Activated B cell treated with CpG ODN at 0.5 μM for 24 hours (primary cell): Measurements from ENCODE around the gene ZDHHC1. TPM values are rescaled to one million over a fixed set of nuclear protein-coding genes. Genes with fewer than 3 reads are reported as not detected.

Experiments
- ATAC-seq: fragments of 200-7000 bp; cut with Tn5 transposase; one replicate; pipeline ENCODE4 v1.10.0; 2021; ENCODE audit warnings: low read depth, mild to moderate bottlenecking, moderate library complexity
- CTCF ChIA-PET: fragments of 350-600 bp; sonication (Branson Sonifier 250); formaldehyde crosslinking; loops from one replicate; lab custom pipeline; 2021; ENCODE audit warnings: antibody characterized with exemption; lab: Charles Lee
- POLR2A ChIA-PET: fragments of 350-600 bp; sonication (Branson Sonifier 250); formaldehyde crosslinking; loops from one replicate; lab custom pipeline; 2021; ENCODE audit warnings: antibody characterized with exemption; lab: Charles Lee
- DNase-seq: peaks from one replicate; pipeline ENCODE4 v3.0.0; 2022
- H3K27ac Mint-ChIP-seq: one replicate; pipeline ENCODE4 v1.8.0; 2020; ENCODE audit warnings: mixed read lengths
- H3K27me3 Mint-ChIP-seq: one replicate; pipeline ENCODE4 v1.8.0; 2021; ENCODE audit warnings: mixed read lengths
- H3K36me3 Mint-ChIP-seq: one replicate; pipeline ENCODE4 v1.8.0; 2021; ENCODE audit warnings: low read depth, mixed read lengths
- H3K4me1 Mint-ChIP-seq: one replicate; pipeline ENCODE4 v1.8.0; 2021; ENCODE audit warnings: mixed read lengths
- H3K4me3 Mint-ChIP-seq: one replicate; pipeline ENCODE4 v1.8.0; 2020; ENCODE audit warnings: mild to moderate bottlenecking, mixed read lengths
- H3K9me3 Mint-ChIP-seq: one replicate; pipeline ENCODE4 v1.8.0; 2020; ENCODE audit warnings: mixed read lengths
- intact Hi-C: fragments of 100-400 bp; cut with micrococcal nuclease; formaldehyde crosslinking; loops from one replicate; pipeline ENCODE4 v1.15.1; 2024
- total RNA-seq: library from RNA; stranded (reverse); gene quantifications from 2 replicates; pipeline ENCODE4 v1.2.3, GENCODE V29; 2022
- TF ChIP-seq, protein P1 (sequence below): fragments of 200-600 bp; IDR thresholded peaks from one replicate; pipeline ENCODE4 v1.8.0; 2022; ENCODE audit warnings: antibody characterized with exemption, mild to moderate bottlenecking

ZDHHC1 gene
- total RNA-seq, 1 donor from 2014 or later, result 3.8 TPM

DNA sequence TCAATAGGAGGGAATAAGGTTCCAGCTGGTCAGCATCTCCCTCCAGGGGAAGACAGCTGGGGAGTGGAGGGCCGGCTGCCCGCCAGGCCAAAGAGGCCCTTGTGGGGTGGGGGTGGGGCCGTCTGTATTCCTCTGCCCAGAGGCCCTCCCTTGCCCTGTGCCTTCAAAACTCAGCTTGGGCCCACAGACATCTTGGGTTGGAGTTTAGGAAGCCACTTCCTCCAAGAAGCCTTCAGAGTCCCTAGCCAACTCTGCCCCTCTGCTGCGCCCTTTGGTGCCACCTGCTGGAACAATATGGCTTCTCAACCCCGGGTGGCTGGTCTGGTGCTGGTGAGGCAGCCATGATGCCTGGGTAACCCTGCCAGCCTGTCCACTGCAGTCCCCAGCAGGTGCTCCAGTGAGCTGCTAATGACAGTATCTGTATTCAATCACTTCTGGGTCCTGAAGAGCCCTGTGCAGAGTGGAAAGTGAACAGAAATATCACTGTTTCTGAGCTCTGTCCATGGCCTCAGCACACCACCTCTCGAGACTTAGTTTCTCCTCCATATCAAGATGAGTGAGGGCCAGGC is 31.3 kb upstream of the ZDHHC1 start:
- ChIA-PET POLR2A (no interaction called here), CTCF (interaction anchor here (0.6 to 3.5 kb wide), 7 partner anchors 13 to 469 kb away, joined by 3 to 28 read pairs (median 3); no protein-coding TSS in a partner anchor)
- DNase-seq (peak; percentile 46), ATAC-seq (peak; percentile 82)
- Mint-ChIP-seq H3K4me3 (no peak overlapping the region), H3K9me3 (no peaks in the 10 kb centered on the region), H3K4me1 (no peaks in the 10 kb centered on the region), H3K27ac (no peak overlapping the region), H3K36me3 (peaks cover 65% of the 10 kb centered on the region), H3K27me3 (no peaks in the 10 kb centered on the region)
- intact Hi-C loops, result loop anchor here (1.0 to 5.0 kb wide), 3 partner anchors 19 to 470 kb away; no protein-coding TSS in a partner anchor
- TF ChIP-seq, protein P1, sequence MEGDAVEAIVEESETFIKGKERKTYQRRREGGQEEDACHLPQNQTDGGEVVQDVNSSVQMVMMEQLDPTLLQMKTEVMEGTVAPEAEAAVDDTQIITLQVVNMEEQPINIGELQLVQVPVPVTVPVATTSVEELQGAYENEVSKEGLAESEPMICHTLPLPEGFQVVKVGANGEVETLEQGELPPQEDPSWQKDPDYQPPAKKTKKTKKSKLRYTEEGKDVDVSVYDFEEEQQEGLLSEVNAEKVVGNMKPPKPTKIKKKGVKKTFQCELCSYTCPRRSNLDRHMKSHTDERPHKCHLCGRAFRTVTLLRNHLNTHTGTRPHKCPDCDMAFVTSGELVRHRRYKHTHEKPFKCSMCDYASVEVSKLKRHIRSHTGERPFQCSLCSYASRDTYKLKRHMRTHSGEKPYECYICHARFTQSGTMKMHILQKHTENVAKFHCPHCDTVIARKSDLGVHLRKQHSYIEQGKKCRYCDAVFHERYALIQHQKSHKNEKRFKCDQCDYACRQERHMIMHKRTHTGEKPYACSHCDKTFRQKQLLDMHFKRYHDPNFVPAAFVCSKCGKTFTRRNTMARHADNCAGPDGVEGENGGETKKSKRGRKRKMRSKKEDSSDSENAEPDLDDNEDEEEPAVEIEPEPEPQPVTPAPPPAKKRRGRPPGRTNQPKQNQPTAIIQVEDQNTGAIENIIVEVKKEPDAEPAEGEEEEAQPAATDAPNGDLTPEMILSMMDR, result no peak

DNA sequence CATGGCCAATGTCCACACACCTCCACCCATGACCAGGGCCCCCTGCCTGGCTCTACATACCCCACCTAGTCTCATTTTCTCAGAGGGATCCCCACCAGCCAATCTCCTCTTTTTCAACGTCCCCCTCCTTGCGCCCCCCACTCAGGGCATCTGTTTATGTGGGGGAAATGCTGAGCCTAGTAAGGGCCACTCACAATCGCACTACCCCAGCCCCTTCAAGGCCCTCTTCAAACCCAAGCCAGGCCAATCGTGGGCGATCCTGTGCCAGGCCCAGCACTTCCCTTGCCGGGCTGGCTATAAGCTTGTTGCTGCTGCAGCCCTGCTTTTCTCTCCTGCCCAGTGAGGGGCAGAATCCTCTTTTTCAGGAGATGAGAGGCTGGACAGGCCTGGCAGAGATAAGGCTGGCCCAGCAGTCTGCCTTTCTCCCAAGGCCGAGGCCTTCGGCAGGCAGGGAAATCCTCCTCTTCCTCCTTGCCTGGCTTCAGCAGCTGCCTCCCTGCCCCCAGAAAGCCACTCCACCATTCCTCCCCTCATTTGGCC is 30.8 kb upstream of the ZDHHC1 start:
- Mint-ChIP-seq H3K4me3 (no peak overlapping the region), H3K27ac (no peak overlapping the region), H3K4me1 (no peaks in the 10 kb centered on the region), H3K36me3 (peaks cover 65% of the 10 kb centered on the region), H3K9me3 (no peaks in the 10 kb centered on the region), H3K27me3 (no peaks in the 10 kb centered on the region)
- ATAC-seq (no peak), DNase-seq (no peak)
- TF ChIP-seq, protein P1, result no peak
- ChIA-PET CTCF (interaction anchor here (0.6 to 3.5 kb wide), 7 partner anchors 12 to 468 kb away, joined by 3 to 28 read pairs (median 3); no protein-coding TSS in a partner anchor), POLR2A (no interaction called here)
- intact Hi-C loops, result loop anchor here (1.0 to 5.0 kb wide), 3 partner anchors 19 to 470 kb away; no protein-coding TSS in a partner anchor

DNA sequence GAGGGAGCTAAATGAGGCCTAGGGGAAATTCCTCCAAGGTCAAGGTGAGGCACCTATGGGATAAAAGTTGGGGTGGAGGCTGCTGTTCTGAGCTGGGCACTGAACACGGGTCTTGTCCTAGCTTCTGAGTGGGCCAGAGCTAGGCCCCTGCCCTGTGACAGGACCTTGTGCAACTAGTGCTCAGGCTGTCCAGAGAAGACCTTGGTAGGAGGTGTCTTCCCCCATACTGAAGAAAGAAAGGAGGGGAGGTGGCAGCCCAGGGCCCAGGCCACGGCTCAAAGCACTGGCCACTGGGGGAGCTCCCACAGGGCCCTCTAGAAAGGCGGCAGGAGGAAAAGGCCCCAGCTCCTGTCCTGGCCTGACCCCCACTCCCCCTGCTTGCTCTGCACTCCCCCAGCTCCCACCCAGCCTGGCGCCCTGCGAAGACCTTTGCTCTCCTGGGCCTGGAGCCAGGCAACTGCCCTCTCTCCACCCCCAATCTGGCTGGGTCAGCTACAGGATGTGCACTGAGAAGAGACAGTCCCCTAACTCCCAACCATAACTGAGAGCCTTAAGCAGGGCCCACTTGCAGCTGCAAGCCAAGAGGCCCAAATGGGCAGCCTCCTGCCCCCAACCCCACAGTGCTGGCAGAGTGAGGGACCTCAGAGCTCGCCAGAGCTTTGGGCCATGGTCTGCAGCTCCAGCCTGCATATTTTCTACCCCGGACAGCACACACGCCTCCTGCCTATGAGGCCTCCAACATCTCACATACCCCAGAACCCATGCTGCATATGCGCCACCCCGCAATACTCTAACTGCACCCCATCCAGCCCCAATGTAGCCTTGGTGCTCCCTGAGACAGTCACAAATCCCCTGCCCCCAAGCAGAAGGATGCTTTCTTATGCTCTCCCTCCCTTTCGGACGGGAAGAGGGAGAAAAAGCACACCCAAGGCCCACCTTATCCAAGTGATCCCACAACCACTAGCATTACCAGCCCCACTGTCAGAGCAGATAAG is 29.9 kb upstream of the ZDHHC1 start:
- no peak overlapping the region for H3K4me3 Mint-ChIP-seq
- no peaks in the 10 kb centered on the region for H3K9me3 Mint-ChIP-seq
- ChIA-PET CTCF (interaction anchor here (1.2 to 3.5 kb wide), 3 partner anchors 12 to 56 kb away, joined by 3 to 28 read pairs (median 3); no protein-coding TSS in a partner anchor), POLR2A (no interaction called here)
- intact Hi-C loops, result loop anchor here (5.0 kb wide), 2 partner anchors 74 to 469 kb away; no protein-coding TSS in a partner anchor
- no peaks in the 10 kb centered on the region for H3K27me3 Mint-ChIP-seq
- no peaks in the 10 kb centered on the region for H3K4me1 Mint-ChIP-seq
- DNase-seq (no peak), ATAC-seq (no peak)
- peaks cover 65% of the 10 kb centered on the region for H3K36me3 Mint-ChIP-seq
- no peak overlapping the region for H3K27ac Mint-ChIP-seq
- TF ChIP-seq, protein P1, result no peak

DNA sequence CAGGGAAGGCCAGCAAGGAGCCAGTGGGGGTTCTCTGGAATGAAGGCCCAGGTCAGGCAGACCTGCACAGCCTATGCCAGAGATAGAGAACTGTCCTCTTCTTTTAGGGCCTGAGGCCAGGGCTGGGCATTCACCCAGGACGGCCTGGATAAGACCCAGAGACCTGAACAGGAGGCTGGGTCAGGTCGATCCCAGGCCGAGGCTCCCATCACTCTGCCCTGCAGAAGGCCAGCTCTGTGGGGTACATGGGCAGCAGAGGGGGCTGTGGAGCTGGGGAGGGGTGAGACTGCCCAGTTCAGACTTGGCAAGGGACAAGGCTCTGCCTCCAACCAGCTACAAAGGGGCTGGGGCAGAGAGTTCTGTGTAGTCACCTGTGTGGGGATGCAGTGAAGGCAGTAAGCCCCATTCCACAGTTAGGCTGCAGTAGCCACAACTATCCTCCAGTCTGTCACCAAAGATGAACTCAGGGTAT is 29.2 kb upstream of the ZDHHC1 start:
- H3K36me3 Mint-ChIP-seq, result peaks cover 63% of the 10 kb centered on the region
- no peak for DNase-seq
- ChIA-PET POLR2A (no interaction called here), CTCF (interaction anchor here (1.3 to 3.5 kb wide), 2 partner anchors 13 to 17 kb away, joined by 3 to 28 read pairs; no protein-coding TSS in a partner anchor)
- no peaks in the 10 kb centered on the region for H3K27me3 Mint-ChIP-seq
- H3K27ac Mint-ChIP-seq, result no peak overlapping the region
- intact Hi-C loops, result loop anchor here (5.0 kb wide), 2 partner anchors 73 to 468 kb away; no protein-coding TSS in a partner anchor
- TF ChIP-seq, protein P1, result no peak
- H3K4me1 Mint-ChIP-seq, result no peaks in the 10 kb centered on the region
- H3K9me3 Mint-ChIP-seq, result no peaks in the 10 kb centered on the region
- no peak overlapping the region for H3K4me3 Mint-ChIP-seq
- no peak for ATAC-seq
